PC-3 (cell line): ENCODE results near the gene DPM3.

Experiments used
- EZH2 ChIP-seq: fragments of 300-600 bp; sonication (generic); IDR thresholded peaks from one replicate; pipeline ENCODE4 v1.6.1; 2017; ENCODE audit warnings: antibody characterized with exemption, mild to moderate bottlenecking, low read length; ENCODE audit not compliant: unreplicated experiment
- EZH2phosphoT487 ChIP-seq: fragments of 300-600 bp; sonication (generic); IDR thresholded peaks from 2 replicates; pipeline ENCODE4 v1.6.1; 2018; ENCODE audit warnings: mild to moderate bottlenecking, antibody characterized with exemption, low read length, borderline replicate concordance
- TF ChIP-seq, protein P1 (sequence below): fragments of 300-600 bp; sonication (generic); conservative IDR thresholded peaks from 2 replicates; pipeline ENCODE4 v1.5.1; 2017; ENCODE audit warnings: antibody characterized with exemption, low read depth, mild to moderate bottlenecking, low read length

GRCh38 chr1:155092641-155093040 lies 47.7 kb downstream of the DPM3 start:
- TF ChIP-seq, protein P1, sequence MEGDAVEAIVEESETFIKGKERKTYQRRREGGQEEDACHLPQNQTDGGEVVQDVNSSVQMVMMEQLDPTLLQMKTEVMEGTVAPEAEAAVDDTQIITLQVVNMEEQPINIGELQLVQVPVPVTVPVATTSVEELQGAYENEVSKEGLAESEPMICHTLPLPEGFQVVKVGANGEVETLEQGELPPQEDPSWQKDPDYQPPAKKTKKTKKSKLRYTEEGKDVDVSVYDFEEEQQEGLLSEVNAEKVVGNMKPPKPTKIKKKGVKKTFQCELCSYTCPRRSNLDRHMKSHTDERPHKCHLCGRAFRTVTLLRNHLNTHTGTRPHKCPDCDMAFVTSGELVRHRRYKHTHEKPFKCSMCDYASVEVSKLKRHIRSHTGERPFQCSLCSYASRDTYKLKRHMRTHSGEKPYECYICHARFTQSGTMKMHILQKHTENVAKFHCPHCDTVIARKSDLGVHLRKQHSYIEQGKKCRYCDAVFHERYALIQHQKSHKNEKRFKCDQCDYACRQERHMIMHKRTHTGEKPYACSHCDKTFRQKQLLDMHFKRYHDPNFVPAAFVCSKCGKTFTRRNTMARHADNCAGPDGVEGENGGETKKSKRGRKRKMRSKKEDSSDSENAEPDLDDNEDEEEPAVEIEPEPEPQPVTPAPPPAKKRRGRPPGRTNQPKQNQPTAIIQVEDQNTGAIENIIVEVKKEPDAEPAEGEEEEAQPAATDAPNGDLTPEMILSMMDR: no peak
- TF ChIP-seq EZH2 (no peak), EZH2phosphoT487 (no peak)
